ENCODE measurements around the gene KDM4F.
"Not testable (repeated sequence)": the region's sequence is repeated elsewhere in the genome, so short reads cannot be mapped to it uniquely, and the experiment has no call there.

The KDM4F gene

GRCh38 chr11:95049122-95049521, at the start of gene KDM4F:
Gene KDM4F (plus strand): TSS chr11:95049422.
- H3K27me3 ChIP-seq (replicated peaks; ENCODE audit: control insufficient read depth, insufficient read depth, low read length); H3K36me3 ChIP-seq (ENCODE audit: control insufficient read depth, insufficient read depth, low read length); H3K4me3 ChIP-seq (replicated peaks; ENCODE audit: low read depth, low read length); DNase-seq (ENCODE audit: extremely low read depth, insufficient read length): not testable (repeated sequence)

- H3K36me3 ChIP-seq (ENCODE audit: control insufficient read depth, insufficient read depth, low read length): no peaks in the 10 kb centered on the region
- H3K27me3 ChIP-seq (replicated peaks; ENCODE audit: control insufficient read depth, insufficient read depth, low read length): no peaks in the 10 kb centered on the region; the same call in none of the 2 replicates
- DNase-seq (ENCODE audit: extremely low read depth, insufficient read length): no peak
- no peak overlapping the region for H3K4me3 ChIP-seq (replicated peaks; ENCODE audit: low read depth, low read length)
- no peak for TF ChIP-seq CTCF (IDR thresholded peaks at IDR 0.05; ENCODE audit: insufficient read depth, low read length, poor library complexity, severe bottlenecking)
These were observed 45.5 kb upstream of the KDM4F start for GRCh38 chr11:95003716-95004115.

- TF ChIP-seq CTCF (IDR thresholded peaks at IDR 0.05; ENCODE audit: insufficient read depth, low read length, poor library complexity, severe bottlenecking): no peak
- no peak overlapping the region for H3K4me3 ChIP-seq (replicated peaks; ENCODE audit: low read depth, low read length)
- no peaks in the 10 kb centered on the region; the same call in none of the 2 replicates for H3K27me3 ChIP-seq (replicated peaks; ENCODE audit: control insufficient read depth, insufficient read depth, low read length)
- no peaks in the 10 kb centered on the region for H3K36me3 ChIP-seq (ENCODE audit: control insufficient read depth, insufficient read depth, low read length)
- DNase-seq (ENCODE audit: extremely low read depth, insufficient read length): no peak
These were observed 43.6 kb upstream of the KDM4F start for GRCh38 chr11:95005642-95006041.

- Histone ChIP-seq H3K36me3 (ENCODE audit: control insufficient read depth, insufficient read depth, low read length) (no peaks in the 10 kb centered on the region), H3K4me3 (replicated peaks; ENCODE audit: low read depth, low read length) (no peak overlapping the region), H3K27me3 (replicated peaks; ENCODE audit: control insufficient read depth, insufficient read depth, low read length) (no peaks in the 10 kb centered on the region; the same call in 1 of the 2 replicates)
- DNase-seq (ENCODE audit: extremely low read depth, insufficient read length): no peak
- TF ChIP-seq CTCF (IDR thresholded peaks at IDR 0.05; ENCODE audit: insufficient read depth, low read length, poor library complexity, severe bottlenecking): no peak
These were observed 37.8 kb upstream of the KDM4F start for GRCh38 chr11:95011376-95011775.

GRCh38 chr11:95014184-95014821, 34.9 kb upstream of the KDM4F start:
- no peak for TF ChIP-seq CTCF (IDR thresholded peaks at IDR 0.05; ENCODE audit: insufficient read depth, low read length, poor library complexity, severe bottlenecking)
- DNase-seq (ENCODE audit: extremely low read depth, insufficient read length): no peak
- Histone ChIP-seq H3K4me3 (replicated peaks; ENCODE audit: low read depth, low read length) (no peak overlapping the region), H3K36me3 (ENCODE audit: control insufficient read depth, insufficient read depth, low read length) (no peaks in the 10 kb centered on the region), H3K27me3 (replicated peaks; ENCODE audit: control insufficient read depth, insufficient read depth, low read length) (no peaks in the 10 kb centered on the region; the same call in 1 of the 2 replicates)

- Histone ChIP-seq H3K4me3 (replicated peaks; ENCODE audit: low read depth, low read length) (no peak overlapping the region), H3K27me3 (replicated peaks; ENCODE audit: control insufficient read depth, insufficient read depth, low read length) (no peaks in the 10 kb centered on the region; the same call in 1 of the 2 replicates), H3K36me3 (ENCODE audit: control insufficient read depth, insufficient read depth, low read length) (no peaks in the 10 kb centered on the region)
- DNase-seq (ENCODE audit: extremely low read depth, insufficient read length): no peak
- TF ChIP-seq CTCF (IDR thresholded peaks at IDR 0.05; ENCODE audit: insufficient read depth, low read length, poor library complexity, severe bottlenecking): no peak
These were observed 33.1 kb upstream of the KDM4F start for GRCh38 chr11:95016139-95016538.

GRCh38 chr11:95021468-95021867, 27.8 kb upstream of the KDM4F start:
- H3K4me3 ChIP-seq (replicated peaks; ENCODE audit: low read depth, low read length); DNase-seq (ENCODE audit: extremely low read depth, insufficient read length); H3K36me3 ChIP-seq (ENCODE audit: control insufficient read depth, insufficient read depth, low read length); H3K27me3 ChIP-seq (replicated peaks; ENCODE audit: control insufficient read depth, insufficient read depth, low read length): not testable (repeated sequence)
